Activated CD4-positive, CD25-positive, alpha-beta regulatory T cell treated with anti-CD3 and anti-CD28 coated beads, Interleukin-2, amount 50 U/mL, for 16 hours (primary cell): ENCODE data around the gene TSEN34.
"Not testable (repeated sequence)": the region's sequence is repeated elsewhere in the genome, so short reads cannot be mapped to it uniquely, and the experiment has no call there.

Experiments used
- DNase-seq: peaks from one replicate; pipeline ENCODE4 v3.0.0-alpha.2; 2020; ENCODE audit warnings: low read depth, low spot score

TSEN34 gene

GRCh38 chr19:54239491-54240371 is 48.6 kb downstream of the TSEN34 start:
- not testable (repeated sequence) for DNase-seq

GRCh38 chr19:54240372-54241336 is 49.5 kb downstream of the TSEN34 start:
- not testable (repeated sequence) for DNase-seq

DNA sequence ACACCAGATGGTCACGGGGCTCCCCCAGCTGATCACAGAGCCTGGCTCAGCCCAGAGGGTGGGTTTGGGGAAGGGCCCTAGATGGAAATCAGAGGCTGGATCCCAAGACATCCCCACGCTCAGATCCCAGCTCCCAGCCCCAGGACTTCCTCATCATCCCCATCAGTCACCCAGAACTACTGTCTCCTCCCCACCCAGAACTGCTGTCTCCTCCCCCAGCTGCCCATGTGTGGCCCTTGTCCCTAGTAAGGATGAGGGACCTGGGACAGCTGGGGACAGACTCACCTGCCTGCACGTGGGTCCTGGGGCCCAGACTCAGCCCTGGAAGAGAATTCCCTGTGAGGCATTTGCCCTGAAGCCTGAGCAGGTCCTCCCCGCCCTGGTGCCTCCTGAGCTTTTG is 51.1 kb downstream of the TSEN34 start:
- not testable (repeated sequence) for DNase-seq

GRCh38 chr19:54242646-54243045 is 51.5 kb downstream of the TSEN34 start, which contains the start of gene LILRA6:
TSS of gene LILRA6 (minus strand) at chr19:54242790.
- DNase-seq, result not testable (repeated sequence)

DNA sequence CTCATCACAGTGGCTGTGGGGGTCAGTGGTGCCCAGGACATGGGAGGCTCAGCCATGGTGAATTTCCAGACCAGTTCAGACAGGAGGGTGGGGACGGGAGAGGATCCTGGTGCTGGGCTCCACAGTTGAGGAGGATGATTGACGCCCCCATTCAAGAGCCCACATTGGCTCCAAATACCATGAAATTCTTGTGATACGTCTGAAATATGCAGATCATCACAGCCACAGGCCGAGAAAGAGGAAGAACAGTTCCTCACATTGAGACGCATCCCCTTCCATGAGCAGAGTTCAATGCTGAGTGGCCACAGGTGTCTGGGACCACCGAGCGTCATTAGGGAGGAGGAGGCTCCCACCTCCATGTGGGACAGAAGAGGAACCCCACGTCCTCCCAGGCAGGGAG is 52.7 kb downstream of the TSEN34 start:
- DNase-seq, result not testable (repeated sequence)
